HEK293 (cell line): ENCODE results near the gene NUDT16L1.

Experiments used
- CTCF ChIA-PET: fragments of 350-600 bp; formaldehyde crosslinking; extraction: SDS; loops from one replicate; lab custom pipeline; 2021; ENCODE audit warnings: antibody characterized with exemption; lab: Yijun Ruan, JAX
- POLR2A ChIA-PET: fragments of 300-600 bp; formaldehyde crosslinking; extraction: SDS; loops from one replicate; lab custom pipeline; 2020; ENCODE audit warnings: antibody characterized with exemption, inconsistent platforms; lab: Yijun Ruan, JAX
- H3K27ac ChIP-seq: fragments of 200-500 bp; sonication (Bioruptor generic); 2 replicates; pipeline ENCODE4 v1.5.1; 2014; ENCODE audit warnings: low read depth, low read length, control low read depth, inconsistent platforms; ENCODE audit errors: extremely low read depth
- H3K36me3 ChIP-seq, 2 experiments: fragments of 200-500 bp in 1 of 2; sonication (Bioruptor generic) in 1 of 2; 1 replicate in 1 of 2; 2 replicates in 1 of 2; pipeline ENCODE4 v1.5.1; 2014 to 2017; ENCODE audit warnings: inconsistent platforms in 2 of 2, low read length in 2 of 2; ENCODE audit not compliant: control insufficient read depth in 2 of 2, insufficient read depth in 1 of 2
- H3K4me1 ChIP-seq: fragments of 200-500 bp; sonication (Bioruptor generic); 2 replicates; pipeline ENCODE4 v1.5.1; 2014; ENCODE audit warnings: mild to moderate bottlenecking, low read length, inconsistent platforms; ENCODE audit not compliant: control insufficient read depth, insufficient read depth
- H3K4me3 ChIP-seq: 2 replicates; pipeline ENCODE4 v1.5.1; 2011; ENCODE audit warnings: low read depth, mild to moderate bottlenecking, control low read depth, low read length, moderate library complexity
- H3K9me3 ChIP-seq: fragments of 200-500 bp; sonication (Bioruptor generic); 2 replicates; pipeline ENCODE4 v1.5.1; 2014; ENCODE audit warnings: low read depth, low read length, inconsistent platforms; ENCODE audit not compliant: control insufficient read depth, insufficient read depth
- SP3 ChIP-seq: fragments of 450-650 bp; formaldehyde crosslinking; IDR thresholded peaks from 2 replicates; pipeline ENCODE4 v1.5.1; 2016; ENCODE audit warnings: missing biosample characterization, missing genetic modification characterization
- ZIC2 ChIP-seq: fragments of 450-650 bp; formaldehyde crosslinking; IDR thresholded peaks from 2 replicates; pipeline ENCODE4 v1.5.1; 2016; ENCODE audit warnings: missing biosample characterization, missing genetic modification characterization
- ZNF157 ChIP-seq: fragments of 450-650 bp; formaldehyde crosslinking; IDR thresholded peaks from 2 replicates; pipeline ENCODE4 v1.5.1; 2016; ENCODE audit warnings: missing biosample characterization, missing genetic modification characterization
- ZNF211 ChIP-seq: fragments of 450-650 bp; formaldehyde crosslinking; IDR thresholded peaks from 2 replicates; pipeline ENCODE4 v1.5.1; 2016; ENCODE audit warnings: low read depth, missing biosample characterization, missing genetic modification characterization
- ZNF223 ChIP-seq: fragments of 450-650 bp; formaldehyde crosslinking; IDR thresholded peaks from 2 replicates; pipeline ENCODE4 v1.5.1; 2016; ENCODE audit warnings: missing biosample characterization, missing genetic modification characterization
- ZNF292 ChIP-seq: fragments of 450-650 bp; formaldehyde crosslinking; IDR thresholded peaks from 2 replicates; pipeline ENCODE4 v1.5.1; 2016; ENCODE audit warnings: low read depth, missing biosample characterization, missing genetic modification characterization, borderline replicate concordance
- ZNF311 ChIP-seq: fragments of 450-650 bp; formaldehyde crosslinking; IDR thresholded peaks from 2 replicates; pipeline ENCODE4 v1.5.1; 2017; ENCODE audit warnings: missing biosample characterization, missing genetic modification characterization, borderline replicate concordance
- ZNF335 ChIP-seq: fragments of 450-650 bp; formaldehyde crosslinking; conservative IDR thresholded peaks from 2 replicates; pipeline ENCODE4 v1.5.1; 2016; ENCODE audit warnings: missing biosample characterization, missing genetic modification characterization
- ZNF394 ChIP-seq: fragments of 450-650 bp; formaldehyde crosslinking; IDR thresholded peaks from 2 replicates; pipeline ENCODE4 v1.5.1; 2016; ENCODE audit warnings: missing biosample characterization, missing genetic modification characterization, mild to moderate bottlenecking, moderate library complexity, borderline replicate concordance
- ZNF501 ChIP-seq: fragments of 450-650 bp; formaldehyde crosslinking; IDR thresholded peaks from 2 replicates; pipeline ENCODE4 v1.5.1; 2016; ENCODE audit warnings: missing biosample characterization, missing genetic modification characterization
- ZNF707 ChIP-seq: fragments of 450-650 bp; formaldehyde crosslinking; IDR thresholded peaks from 2 replicates; pipeline ENCODE4 v1.5.1; 2016; ENCODE audit warnings: missing biosample characterization, missing genetic modification characterization
- TF ChIP-seq, protein P1 (sequence below): fragments of 450-650 bp; formaldehyde crosslinking; IDR thresholded peaks from 2 replicates; pipeline ENCODE4 v1.5.1; 2016; ENCODE audit warnings: missing biosample characterization, missing genetic modification characterization
- TF ChIP-seq, protein P2 (sequence below): fragments of 450-650 bp; formaldehyde crosslinking; IDR thresholded peaks from 2 replicates; pipeline ENCODE4 v1.5.1; 2016; ENCODE audit warnings: missing biosample characterization, missing genetic modification characterization
- TF ChIP-seq, protein P3 (sequence below): fragments of 450-650 bp; formaldehyde crosslinking; IDR thresholded peaks from 2 replicates; pipeline ENCODE4 v1.5.1; 2016; ENCODE audit warnings: missing biosample characterization, missing genetic modification characterization

The NUDT16L1 gene

DNA sequence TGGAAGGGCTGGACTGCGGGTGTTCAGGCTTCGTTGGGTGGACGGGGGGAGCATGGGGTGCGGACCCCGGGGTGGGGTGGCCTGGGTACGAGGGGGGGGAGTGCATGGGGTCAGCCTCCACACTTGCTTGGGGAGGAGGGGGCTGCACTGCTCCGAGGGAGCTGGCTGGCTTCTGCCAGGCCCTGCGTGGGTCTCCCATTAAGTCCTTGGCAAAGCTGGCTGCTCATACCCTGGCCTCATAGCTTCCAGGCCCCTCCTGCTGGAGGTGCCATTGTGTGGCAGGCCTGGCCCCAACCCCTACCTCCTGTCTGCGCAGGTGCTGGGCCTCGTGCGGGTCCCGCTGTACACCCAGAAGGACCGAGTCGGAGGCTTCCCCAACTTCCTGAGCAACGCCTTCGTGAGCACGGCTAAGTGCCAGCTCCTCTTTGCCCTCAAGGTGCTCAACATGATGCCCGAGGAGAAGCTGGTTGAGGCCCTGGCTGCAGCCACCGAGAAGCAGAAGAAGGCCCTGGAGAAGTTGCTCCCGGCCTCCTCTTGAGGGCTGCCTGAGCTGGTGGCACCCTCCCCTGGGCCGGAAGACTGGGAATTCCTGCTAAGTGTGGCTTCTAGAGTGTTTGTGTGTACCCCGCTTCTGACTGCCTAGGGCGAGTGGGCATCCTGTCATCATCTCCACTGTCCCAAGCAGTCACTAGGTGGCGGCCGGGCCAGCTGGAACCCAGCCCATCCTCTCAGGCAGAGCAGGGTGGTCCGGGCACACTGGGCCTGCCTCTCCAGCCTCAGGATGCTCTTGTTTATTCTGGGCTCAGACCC, 1.5 kb downstream of the NUDT16L1 start:
- CTCF ChIA-PET, result no interaction called here
- peaks cover 0 to 57% of the 10 kb centered on the region in 2 experiments; a peak in 1 of 3 replicates for H3K36me3 ChIP-seq

DNA sequence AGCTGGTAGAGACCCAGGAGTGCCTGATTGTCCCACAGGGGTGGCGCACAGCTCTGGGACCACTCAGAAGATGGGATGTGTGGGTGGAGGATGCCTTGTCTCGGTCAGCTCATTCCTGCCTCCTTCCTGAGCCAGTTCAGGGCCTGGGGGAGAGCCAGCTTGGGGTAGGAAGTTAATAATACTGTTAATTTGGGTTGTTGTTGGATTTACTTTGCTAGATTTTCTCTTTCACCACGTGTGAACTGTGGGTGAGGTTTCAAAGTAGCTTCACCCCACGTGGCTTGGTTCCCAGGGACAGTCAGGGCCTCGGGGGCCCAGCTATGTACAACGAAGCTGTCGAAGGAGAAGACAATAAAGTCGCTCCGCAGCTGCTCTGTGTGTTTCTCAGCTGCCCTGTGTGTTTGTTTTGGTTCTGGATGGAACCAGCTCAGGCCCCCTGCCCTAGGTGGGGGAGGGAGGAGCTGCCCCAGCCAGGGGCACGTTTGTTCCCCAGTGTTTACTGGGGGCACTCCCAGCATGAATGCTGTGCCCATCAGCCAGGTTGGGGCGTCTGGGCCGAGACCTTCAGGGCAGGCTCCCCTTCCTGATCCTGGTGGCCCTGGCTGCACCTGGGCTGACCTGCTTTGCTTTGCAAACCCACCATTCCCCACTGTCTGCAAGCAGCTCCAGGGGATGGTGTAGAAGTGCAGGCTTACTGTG, 2.3 kb downstream of the NUDT16L1 start:
- Histone ChIP-seq H3K36me3 (peaks cover 0 to 58% of the 10 kb centered on the region in 2 experiments; a peak in 1 of 3 replicates), H3K9me3 (no peaks in the 10 kb centered on the region), H3K27ac (no peak overlapping the region), H3K4me1 (peaks cover 4% of the 10 kb centered on the region; the same call in 1 of the 2 replicates)
- ChIA-PET POLR2A (interaction anchor here (0.8 to 1.5 kb wide), 5 partner anchors 8 to 263 kb away, joined by 3 to 8 read pairs (median 5); partner anchors contain the start of genes ANKS3, DNAAF8 and SEC14L5), CTCF (interaction anchor here (0.7 kb wide), 1 partner anchor 75 kb away, joined by 3 read pairs; no protein-coding TSS in a partner anchor)
- TF ChIP-seq ZNF211 (tag by site-specific recombination), result no peak
- TF ChIP-seq, protein P1, sequence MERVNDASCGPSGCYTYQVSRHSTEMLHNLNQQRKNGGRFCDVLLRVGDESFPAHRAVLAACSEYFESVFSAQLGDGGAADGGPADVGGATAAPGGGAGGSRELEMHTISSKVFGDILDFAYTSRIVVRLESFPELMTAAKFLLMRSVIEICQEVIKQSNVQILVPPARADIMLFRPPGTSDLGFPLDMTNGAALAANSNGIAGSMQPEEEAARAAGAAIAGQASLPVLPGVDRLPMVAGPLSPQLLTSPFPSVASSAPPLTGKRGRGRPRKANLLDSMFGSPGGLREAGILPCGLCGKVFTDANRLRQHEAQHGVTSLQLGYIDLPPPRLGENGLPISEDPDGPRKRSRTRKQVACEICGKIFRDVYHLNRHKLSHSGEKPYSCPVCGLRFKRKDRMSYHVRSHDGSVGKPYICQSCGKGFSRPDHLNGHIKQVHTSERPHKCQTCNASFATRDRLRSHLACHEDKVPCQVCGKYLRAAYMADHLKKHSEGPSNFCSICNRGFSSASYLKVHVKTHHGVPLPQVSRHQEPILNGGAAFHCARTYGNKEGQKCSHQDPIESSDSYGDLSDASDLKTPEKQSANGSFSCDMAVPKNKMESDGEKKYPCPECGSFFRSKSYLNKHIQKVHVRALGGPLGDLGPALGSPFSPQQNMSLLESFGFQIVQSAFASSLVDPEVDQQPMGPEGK (tag by site-specific recombination), result 0 out of 2 replicates have a peak, but pooled peaks have one; percentile 6
- peak; percentile 32 for TF ChIP-seq ZIC2
- TF ChIP-seq, all 188 proteins: peak for 2
- H3K4me3 ChIP-seq, result no peak overlapping the region

More for the DNA sequence above, 1.5 kb downstream of the NUDT16L1 start:
- POLR2A ChIA-PET, result interaction anchor here (0.8 to 1.5 kb wide), 5 partner anchors 9 to 140 kb away, joined by 3 to 8 read pairs (median 4); partner anchors contain the start of genes ANKS3 and DNAAF8
- Histone ChIP-seq H3K4me3 (peak overlapping the region; percentile 89), H3K27ac (peak overlapping the region; percentile 53; the same call in 1 of the 2 replicates), H3K4me1 (peaks cover 4% of the 10 kb centered on the region; the same call in 1 of the 2 replicates), H3K9me3 (no peaks in the 10 kb centered on the region)
- TF ChIP-seq ZNF394, result peak; percentile 49; the same call in 1 of the 2 replicates
- no peak for TF ChIP-seq ZNF335 (tag by site-specific recombination)
- TF ChIP-seq, protein P2, sequence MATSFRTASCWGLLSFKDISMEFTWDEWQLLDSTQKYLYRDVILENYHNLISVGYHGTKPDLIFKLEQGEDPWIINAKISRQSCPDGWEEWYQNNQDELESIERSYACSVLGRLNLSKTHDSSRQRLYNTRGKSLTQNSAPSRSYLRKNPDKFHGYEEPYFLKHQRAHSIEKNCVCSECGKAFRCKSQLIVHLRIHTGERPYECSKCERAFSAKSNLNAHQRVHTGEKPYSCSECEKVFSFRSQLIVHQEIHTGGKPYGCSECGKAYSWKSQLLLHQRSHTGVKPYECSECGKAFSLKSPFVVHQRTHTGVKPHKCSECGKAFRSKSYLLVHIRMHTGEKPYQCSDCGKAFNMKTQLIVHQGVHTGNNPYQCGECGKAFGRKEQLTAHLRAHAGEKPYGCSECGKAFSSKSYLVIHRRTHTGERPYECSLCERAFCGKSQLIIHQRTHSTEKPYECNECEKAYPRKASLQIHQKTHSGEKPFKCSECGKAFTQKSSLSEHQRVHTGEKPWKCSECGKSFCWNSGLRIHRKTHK, result no peak
- TF ChIP-seq ZNF223 (tag by site-specific recombination), result peak; percentile 83
- TF ChIP-seq ZNF157 (tag by site-specific recombination), result no peak

DNA sequence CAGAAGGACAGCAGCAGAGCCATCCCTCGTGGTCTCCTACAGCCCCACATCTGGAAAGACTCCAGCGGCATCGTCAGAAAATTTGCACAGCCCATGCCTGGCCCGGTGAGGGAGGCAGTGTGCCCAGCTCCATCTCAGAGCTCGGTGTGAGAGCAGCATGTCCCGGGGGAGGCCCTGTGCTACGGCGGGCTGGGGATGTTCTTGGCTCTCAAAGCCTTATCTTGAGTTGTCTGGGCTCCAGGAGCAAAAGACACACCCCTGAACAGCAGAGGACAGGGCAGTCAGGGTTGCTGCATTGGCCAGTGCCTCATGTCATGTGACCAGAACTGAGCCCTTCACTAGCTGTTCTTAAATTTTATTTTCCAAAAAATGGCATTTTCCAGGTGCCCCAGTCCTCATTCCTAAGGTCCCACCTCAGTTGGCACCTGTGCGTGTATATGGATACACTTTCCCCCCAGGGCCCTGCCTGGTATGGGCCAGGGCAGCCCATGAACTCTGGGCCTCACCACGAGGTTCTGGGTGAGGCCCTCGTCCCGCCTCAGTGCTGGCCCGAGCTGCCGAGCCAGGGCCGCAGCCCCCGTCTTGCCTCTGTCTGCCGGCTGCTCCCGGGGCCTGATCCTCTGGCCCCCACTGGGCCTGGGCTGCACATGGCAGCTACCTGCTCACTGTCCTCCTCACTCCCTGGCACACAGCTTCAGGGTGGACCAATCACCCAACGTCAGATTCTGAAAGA, 3.0 kb downstream of the NUDT16L1 start:
- Histone ChIP-seq H3K36me3 (peaks cover 0 to 65% of the 10 kb centered on the region in 2 experiments; a peak in 1 of 3 replicates), H3K4me1 (peaks cover 4% of the 10 kb centered on the region; the same call in 1 of the 2 replicates), H3K9me3 (no peaks in the 10 kb centered on the region), H3K4me3 (no peak overlapping the region), H3K27ac (no peak overlapping the region)
- ChIA-PET CTCF (interaction anchor here (0.7 kb wide), 1 partner anchor 76 kb away, joined by 3 read pairs; no protein-coding TSS in a partner anchor), POLR2A (interaction anchor here (1.2 to 1.3 kb wide), 2 partner anchors 37 to 262 kb away, joined by 5 read pairs; partner anchors contain the start of genes ANKS3, DNAAF8 and SEC14L5)
- no peak for TF ChIP-seq ZNF501 (tag by site-specific recombination)
- TF ChIP-seq, protein P3, sequence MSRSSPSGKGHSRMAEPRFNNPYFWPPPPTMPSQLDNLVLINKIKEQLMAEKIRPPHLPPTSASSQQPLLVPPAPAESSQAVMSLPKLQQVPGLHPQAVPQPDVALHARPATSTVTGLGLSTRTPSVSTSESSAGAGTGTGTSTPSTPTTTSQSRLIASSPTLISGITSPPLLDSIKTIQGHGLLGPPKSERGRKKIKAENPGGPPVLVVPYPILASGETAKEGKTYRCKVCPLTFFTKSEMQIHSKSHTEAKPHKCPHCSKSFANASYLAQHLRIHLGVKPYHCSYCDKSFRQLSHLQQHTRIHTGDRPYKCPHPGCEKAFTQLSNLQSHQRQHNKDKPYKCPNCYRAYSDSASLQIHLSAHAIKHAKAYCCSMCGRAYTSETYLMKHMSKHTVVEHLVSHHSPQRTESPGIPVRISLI (tag by site-specific recombination), result no peak
- no peak for TF ChIP-seq SP3 (tag by site-specific recombination)
- no peak for TF ChIP-seq ZNF292 (tag by site-specific recombination)
- no peak for TF ChIP-seq ZNF311 (tag by site-specific recombination)
- TF ChIP-seq ZNF707 (tag by site-specific recombination), result no peak
